Measurements from ENCODE around the gene RENBP.

GRCh38 chrX:153966283-153966688 lies 21.8 kb upstream of the RENBP start:
- no peak for TF ChIP-seq POLR2AphosphoS5 (IDR thresholded peaks at IDR 0.05; ENCODE audit: borderline replicate concordance, low read depth, low read length)
- no peak for TF ChIP-seq EZH2 (IDR thresholded peaks at IDR 0.05)
- TF ChIP-seq FOXP2 (optimal IDR thresholded peaks at IDR 0.05; ENCODE audit: control extremely low read depth, extremely low read length, insufficient read depth), result no peak
